GM21529 (cell line): ENCODE measurements around the gene FMN1.

Source experiments
- ATAC-seq: cut with Tn5 transposase; IDR thresholded peaks from one replicate; pipeline ENCODE4 v1.9.1; 2021; ENCODE audit not compliant: unreplicated experiment

The FMN1 gene, protein sequence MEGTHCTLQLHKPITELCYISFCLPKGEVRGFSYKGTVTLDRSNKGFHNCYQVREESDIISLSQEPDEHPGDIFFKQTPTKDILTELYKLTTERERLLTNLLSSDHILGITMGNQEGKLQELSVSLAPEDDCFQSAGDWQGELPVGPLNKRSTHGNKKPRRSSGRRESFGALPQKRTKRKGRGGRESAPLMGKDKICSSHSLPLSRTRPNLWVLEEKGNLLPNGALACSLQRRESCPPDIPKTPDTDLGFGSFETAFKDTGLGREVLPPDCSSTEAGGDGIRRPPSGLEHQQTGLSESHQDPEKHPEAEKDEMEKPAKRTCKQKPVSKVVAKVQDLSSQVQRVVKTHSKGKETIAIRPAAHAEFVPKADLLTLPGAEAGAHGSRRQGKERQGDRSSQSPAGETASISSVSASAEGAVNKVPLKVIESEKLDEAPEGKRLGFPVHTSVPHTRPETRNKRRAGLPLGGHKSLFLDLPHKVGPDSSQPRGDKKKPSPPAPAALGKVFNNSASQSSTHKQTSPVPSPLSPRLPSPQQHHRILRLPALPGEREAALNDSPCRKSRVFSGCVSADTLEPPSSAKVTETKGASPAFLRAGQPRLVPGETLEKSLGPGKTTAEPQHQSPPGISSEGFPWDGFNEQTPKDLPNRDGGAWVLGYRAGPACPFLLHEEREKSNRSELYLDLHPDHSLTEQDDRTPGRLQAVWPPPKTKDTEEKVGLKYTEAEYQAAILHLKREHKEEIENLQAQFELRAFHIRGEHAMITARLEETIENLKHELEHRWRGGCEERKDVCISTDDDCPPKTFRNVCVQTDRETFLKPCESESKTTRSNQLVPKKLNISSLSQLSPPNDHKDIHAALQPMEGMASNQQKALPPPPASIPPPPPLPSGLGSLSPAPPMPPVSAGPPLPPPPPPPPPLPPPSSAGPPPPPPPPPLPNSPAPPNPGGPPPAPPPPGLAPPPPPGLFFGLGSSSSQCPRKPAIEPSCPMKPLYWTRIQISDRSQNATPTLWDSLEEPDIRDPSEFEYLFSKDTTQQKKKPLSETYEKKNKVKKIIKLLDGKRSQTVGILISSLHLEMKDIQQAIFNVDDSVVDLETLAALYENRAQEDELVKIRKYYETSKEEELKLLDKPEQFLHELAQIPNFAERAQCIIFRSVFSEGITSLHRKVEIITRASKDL (N-terminal part only)

DNA sequence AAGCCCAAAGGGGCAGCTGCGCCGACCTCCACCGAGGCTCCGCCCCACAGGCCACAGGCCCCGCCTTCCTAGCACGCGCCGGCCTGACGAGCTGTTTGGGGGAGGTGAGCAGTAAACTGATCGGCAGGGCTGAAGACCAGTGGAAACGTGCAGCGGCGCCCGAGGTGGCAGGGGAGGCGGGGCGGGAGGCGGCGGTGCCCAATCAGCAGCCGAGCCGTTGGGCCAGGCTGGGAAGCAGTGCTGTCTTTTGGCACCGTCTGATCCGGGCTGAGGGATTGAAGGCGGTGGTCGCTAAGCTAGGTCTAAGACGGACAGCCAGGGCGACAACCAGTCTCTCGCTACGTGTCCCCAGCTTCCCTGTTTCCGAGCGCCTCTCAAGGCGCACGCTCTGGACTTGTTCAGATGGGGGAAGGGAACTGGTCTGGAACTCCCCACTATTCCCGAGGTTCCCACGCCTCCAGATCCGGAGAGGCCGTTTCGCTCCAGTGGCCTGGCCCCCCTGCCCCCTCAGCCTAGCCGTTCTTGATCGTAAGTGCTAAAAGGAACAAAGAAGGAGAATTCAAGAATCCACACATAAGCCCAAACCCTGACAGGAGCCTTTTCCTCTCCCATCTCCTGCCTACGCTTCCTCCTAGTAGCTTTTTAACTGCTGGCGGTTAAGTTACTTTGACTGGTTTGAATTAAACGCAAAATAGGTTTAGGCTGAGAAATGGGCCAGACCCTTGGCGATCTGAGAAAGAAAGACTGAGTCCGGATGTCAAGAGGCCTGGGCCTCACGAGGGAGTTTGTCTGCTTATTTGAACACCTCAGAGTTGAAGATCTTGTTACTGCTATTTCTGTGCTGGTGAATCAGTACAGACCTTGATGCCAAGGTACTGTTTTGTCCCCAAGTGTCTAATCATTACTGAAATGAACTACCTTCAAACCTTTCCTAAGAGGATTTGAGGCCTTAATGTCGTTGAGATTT lies at the start of gene FMN1:
FMN1 (minus strand) TSS at position 11 of the 967 bp plus-strand sequence. CDS start 39,800 bp downstream, outside the sequence.
- peak; percentile 91 for ATAC-seq

DNA sequence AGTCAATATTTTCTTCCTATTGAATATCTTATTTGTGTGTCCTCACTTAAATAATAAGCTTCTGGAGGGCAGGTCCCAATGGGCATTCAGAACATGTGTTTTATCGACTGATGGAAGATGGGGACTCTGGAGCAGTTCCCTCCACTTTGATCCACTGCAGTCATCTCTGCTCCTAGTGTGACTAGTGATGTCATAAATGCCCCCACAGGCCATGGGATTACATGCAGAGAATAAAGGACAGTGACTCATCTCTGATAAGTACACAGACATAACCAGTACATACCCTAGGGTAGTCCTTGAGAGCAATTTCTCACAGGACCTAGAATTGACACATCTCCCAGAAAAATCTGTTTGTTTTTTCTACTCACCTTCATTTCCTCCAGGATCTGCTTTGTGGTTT lies 49.4 kb upstream of the FMN1 start:
- no peak for ATAC-seq

DNA sequence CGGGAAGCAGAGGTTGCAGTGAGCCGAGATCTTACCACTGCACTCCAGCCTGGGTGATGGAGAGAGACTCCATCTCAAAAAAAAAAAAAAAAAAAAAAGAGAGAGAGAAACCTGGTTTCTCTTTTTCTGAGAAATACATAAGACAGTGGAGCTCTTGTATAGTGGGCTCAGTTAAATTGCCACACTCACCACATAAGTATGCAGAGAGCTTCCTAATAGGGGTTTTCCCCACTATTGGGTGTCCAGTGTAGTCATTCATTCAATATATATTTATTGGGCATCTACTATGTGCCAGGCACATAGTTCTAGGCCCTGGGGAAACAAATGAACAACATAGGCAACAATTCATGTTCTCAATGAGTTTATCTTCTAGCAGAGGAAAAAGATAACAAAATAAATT lies 48.9 kb upstream of the FMN1 start:
- ATAC-seq = no peak

DNA sequence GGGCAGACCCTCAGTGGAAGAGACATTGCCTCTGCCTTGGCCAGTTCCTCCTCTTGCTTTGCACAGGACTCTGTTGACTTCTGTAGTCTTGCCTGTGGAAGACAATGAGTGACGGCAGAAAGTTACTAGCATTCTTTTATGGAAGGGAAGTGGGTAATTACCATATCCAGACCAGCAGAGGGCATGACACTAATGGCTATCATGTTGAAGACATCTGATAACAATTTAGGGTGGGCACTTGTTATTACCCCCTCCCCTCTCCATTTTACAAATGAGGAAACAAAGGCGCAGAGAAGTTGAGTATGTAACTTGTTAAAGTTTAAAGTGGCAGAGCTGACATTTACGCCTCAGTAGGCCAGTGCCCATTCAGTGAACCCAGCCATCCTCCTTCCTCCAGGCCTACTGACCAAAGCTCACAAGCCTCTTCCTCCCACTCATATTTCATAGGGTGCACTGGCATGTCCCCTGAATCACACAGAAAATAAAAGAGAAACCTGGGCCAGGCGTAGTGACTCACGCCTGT lies 48.2 kb upstream of the FMN1 start:
- no peak for ATAC-seq

DNA sequence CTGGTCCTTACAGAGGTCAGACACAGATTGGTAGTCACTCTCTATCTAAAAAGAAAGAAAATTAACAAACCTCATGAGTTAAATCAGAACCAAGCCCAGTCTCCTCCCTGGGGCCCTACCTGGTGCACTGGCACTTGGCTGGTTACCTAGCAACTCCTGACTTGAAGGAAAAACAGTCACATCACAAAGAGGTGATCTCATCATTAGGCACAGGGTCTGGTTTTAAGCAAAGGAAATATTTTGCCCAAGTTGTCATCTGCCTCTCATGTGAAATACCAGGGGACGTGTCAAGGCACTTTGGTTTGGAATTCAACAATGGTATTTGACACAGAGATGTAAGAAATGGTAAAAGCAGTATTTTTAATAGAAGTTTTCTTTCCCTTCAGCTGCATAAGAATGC lies 47.7 kb upstream of the FMN1 start:
- ATAC-seq = no peak

DNA sequence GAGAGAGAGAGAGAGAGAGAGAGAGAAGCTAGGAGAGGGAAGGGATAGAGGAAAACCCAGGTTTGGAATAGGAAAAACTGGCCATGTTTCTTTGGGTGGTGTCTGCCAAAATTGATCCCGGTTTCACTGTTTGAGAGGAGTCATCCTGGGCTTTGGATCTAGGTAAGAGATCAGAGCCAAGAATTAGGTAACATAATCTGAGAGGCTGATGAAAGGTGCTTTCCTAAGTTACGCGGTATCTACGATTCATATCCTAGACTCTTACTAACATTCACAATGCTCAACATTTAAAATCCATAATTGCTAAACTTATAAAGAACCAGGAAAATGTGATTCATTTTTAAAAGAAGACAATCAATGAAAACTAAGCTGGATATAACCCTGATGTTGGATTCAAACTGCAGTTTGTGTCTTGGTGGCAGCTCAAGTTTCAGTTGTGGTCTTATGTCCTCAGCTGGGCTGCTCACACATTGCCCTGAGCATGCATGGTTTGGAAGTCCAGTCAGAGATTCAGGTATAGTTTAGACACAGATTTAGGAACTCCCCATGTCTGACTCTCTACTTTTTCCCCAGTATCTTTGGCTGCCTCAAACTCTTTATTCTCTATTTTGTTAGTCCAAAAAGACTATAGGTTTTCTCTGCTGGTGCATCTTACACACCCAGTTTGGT lies 42.5 kb upstream of the FMN1 start:
- no peak for ATAC-seq

DNA sequence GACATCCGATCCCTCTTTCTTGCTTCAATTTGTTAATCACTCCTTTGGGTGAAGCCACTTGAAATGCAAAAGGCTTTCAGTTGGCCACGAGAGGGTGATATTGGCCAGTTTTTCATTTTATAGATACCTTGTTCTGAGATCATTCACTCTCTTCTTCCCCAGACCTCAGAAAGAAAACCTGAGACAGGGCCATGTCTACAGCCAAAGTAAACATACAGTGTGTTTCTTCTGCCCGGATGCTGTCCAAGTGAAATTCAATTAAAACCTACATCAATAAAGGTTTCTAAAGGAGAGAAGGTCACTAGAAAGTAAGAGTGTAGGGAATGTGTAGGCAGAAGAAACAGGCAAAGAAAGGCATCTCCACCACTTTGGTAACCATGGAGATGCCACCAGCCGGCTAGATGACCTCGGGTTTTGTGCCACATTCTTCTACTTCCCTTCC lies 39.5 kb upstream of the FMN1 start:
- no peak for ATAC-seq

DNA sequence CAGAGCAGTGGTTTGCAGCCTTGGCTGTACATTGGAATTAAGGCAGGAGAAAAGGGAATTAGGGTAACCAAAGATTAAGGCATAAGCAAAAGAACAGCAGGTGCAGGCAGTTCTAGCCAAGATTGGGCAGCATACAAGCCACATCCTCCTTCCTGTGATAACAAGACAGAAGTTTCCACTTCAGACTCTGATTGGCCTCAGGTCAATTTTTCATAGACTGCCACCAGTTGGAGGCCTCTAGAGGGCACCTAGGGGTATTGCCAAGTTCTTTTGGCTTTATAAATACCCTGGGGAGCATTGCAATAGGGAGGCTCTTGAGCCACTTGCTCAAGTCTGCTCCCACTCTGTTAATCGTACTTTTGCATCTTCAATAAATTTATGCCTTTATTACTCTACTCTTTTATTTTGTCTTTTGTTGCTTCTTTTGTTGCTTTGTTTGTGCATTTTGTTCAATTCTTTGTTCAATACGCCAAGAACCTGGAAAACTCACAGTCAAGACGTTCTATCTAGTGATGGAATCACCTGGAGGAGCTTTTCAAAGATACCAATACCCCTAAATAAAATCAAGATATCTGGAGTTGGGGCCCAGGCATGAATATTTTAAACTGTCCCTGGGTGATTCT lies 32.2 kb upstream of the FMN1 start:
- peak; percentile 82 for ATAC-seq

DNA sequence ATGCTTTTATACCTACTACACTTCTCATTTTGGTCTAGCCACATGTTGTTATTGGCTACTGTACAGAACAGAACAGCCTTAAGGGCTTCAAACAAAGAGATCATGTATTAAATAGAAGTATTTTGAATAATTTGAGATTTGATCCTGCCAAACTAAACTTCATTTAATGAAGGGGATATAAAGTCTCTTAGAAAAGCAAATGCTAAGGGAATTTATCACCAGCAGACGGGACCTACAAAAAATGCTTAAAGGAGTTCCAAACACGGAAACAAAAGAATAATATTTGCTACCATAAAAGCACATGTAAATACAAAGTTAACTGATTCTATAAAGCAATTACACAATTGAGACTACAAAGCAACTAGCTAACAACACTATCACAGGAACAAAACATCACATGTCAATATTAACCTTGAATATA lies 23.6 kb upstream of the FMN1 start:
- no peak for ATAC-seq

DNA sequence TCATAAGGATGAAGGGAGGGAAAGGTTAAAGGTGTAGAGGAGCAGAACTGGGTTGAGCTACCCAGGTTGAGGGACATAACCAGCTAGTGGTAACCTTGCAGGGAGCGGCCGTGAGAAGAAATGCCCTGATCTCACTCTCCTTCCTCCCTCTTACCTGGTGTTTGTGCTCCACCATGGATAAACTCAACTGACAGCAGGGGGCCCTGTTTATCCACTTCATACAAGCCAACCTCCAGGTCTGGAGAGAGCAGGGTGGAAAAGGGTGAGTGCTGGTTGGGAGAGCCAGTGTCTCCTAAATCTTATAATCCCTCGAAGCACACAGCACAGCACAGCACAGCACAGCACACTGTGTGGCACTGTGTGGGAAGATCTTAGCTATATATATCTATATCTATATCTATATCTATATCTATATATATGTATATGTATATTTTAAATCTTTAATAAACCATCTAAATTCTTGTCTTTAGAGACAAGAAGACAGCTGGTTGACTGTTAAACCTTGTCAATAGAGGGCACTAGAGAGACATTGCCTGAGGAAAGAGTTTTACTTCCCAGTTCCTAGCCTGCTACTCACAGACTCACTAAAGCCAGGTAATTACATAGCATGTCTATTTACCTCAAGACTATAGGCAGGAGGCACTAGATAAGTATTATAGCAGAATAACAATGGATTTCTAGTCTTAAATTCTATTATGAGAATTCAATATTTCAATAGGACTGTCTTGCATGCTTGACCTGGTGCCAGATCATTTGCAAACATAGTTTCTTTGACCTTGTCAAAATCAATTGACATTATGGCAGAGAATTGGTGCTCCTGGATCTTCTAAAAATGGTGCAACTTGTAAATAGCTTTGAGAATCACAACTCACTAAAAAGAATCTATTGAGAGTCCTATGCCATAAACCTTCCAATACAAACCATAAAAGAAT lies 21.7 kb upstream of the FMN1 start:
- no peak for ATAC-seq

DNA sequence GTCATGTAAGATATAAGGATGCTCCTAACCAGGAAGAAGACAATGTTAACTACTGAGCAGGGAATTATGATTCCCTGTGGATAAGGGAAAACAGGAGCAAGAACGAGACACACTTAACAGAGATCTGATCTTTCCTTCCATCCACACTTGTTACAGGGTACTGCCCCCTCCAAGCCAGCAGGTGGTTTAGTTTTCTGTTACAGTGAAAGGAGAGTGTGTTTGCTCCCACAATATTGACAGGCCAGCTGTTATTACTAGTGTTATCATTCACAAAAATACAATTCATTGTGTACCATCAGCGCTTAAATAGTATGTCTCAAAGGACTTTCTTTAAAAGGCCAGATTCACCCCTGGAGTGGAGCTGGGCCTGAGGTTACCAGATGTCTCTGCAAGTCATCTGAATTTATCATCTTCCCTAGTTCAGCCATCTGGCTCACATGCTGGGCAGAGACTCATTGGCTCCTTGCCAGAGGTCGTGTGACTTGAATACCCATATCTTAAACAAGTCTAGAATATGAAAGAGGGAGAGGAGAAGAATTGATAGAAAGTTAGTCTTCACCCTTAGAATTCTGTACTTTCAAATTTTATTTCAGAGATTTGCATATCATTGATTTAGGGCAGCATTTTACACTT lies 16.8 kb upstream of the FMN1 start:
- no peak for ATAC-seq

DNA sequence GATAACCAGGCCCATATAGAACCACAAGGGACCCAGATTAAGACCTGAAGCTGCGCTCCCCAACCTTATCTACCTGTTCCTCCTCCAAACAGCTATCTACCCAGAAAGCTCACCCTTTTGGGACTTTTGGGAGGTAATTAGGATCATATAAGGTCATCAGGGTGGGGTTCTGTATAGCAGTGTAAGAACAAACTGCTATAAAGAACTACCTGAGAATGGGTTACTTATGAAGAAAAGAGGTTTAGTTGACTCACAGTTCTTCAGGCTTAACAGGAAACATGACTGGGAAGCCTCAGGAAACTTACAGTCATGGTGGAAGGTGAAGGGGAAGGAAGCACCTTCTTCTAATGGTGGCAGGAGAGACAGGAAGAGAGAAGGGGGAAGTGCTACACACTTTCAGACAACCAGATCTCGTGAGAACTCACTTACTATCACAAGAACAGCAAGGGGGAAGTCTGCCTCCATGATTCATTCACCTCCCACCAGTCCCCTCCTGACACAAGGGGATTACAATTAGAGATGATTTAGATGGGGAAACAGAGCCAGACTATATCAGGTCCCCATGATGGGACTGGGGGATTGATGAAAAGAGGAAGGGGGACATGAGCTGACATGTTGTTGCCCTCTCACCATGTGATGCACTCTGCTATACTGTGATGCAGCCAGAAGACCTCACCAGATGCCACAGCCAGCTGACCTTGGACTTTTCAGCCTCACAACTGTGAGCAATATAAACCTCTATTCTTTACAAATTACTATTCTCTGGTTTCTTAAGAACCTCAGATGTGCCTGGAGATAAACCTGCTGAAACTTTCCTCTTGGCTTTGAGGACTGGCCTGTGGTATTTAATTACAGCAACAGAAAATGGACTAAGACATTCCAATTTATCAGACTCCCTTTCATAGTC lies 15.3 kb upstream of the FMN1 start:
- no peak for ATAC-seq

DNA sequence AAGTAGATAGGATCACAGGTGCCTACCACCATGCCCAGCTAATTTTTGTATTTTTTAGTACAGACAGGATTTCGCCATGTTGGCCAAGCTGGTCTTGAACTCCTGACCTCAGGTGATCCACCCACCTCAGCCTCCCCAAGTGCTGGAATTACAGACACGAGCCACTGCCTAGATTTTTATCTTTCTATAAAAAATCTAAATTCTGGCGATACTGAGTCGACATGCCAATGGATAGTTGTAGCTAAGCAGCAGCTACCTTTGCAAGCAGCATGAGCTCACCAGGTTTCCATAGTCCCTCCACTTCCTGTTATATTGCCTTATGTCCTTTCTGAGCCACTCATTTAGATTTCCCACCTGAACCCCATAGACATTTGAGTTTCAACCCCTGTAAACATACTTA lies 13.1 kb upstream of the FMN1 start:
- no peak for ATAC-seq

DNA sequence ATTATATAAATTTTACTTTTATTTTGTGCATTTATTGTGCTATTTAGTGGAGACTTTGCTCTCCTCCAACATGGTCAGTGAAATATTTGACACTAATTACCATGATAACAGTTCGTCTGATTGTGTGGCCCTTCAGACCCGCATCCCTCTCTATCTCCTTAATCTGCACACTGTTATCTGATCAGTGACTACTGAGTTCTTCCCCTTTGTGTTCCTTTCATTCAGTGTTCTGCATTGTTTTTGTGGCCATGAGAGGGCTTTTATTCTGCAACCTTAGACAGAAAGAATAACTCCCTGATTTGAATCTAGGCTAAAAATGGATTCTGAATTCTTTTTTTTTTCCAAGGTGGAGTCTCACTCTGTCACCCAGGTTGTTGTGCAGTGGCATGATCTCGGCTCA lies 11.9 kb upstream of the FMN1 start:
- no peak for ATAC-seq

DNA sequence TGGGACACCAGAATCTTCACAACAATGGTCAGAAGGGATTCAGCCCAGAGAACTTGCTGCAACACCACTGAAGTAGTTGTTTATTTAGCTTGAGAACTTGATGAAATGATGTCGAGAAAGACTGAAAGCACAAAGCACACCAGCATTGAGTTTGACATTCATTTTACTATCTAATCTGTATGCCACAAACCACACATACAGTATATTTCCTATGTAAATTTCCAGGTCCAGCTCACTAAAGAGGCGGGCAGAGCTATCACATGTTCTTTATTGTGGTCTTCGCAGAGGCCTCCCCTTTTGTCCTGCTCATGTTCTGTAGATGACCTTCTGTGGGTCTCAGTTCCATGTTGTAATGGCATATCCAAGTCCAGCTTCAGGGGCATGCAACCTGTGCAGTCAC lies 10.4 kb upstream of the FMN1 start:
- no peak for ATAC-seq

DNA sequence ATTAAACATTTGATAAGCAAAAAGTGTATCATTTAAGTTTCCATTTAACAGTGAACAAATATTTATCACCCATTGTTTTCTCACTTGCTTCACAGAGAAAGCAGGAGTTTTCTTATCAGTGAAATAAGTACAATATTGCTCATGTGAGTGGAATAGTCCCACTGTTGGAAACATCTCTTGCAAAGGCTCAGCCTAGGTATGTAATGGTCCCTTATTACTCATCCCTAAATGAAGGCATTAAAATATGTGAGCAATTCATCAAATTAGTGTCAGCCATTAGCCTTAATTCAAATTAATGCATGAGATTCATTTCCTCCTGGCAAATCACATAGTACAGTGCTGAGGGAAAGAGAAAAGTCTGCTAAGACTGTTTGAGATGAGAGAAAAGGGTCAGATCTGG lies 9.6 kb upstream of the FMN1 start:
- no peak for ATAC-seq
